HL-60 (cell line): ENCODE measurements around the gene PRAMEF4.
"Not testable (repeated sequence)": the region's sequence is repeated elsewhere in the genome, so short reads cannot be mapped to it uniquely, and the experiment has no call there.

ENCODE experiments used
- DNase-seq, 2 experiments: peaks; one replicate each; pipeline ENCODE4 v3.0.0-alpha.2; 2010 to 2020; ENCODE audit warnings: low read depth in 1 of 2, low spot score in 1 of 2
- H3K27ac ChIP-seq: fragments of 250-450 bp; sonication (Bioruptor Pico); replicated peaks from 2 replicates; pipeline ENCODE4 v1.5.1; 2020; ENCODE audit warnings: mild to moderate bottlenecking, moderate library complexity
- H3K27me3 ChIP-seq: fragments of 250-450 bp; sonication (Bioruptor Pico); 2 replicates; pipeline ENCODE4 v1.5.1; 2021; ENCODE audit warnings: mild to moderate bottlenecking, moderate library complexity; ENCODE audit not compliant: insufficient read depth, poor library complexity, severe bottlenecking
- H3K4me3 ChIP-seq: replicated peaks from 2 replicates; pipeline ENCODE4 v1.5.1; 2011; ENCODE audit warnings: mild to moderate bottlenecking, control low read depth, low read length; ENCODE audit not compliant: insufficient read depth

The PRAMEF4 gene

DNA sequence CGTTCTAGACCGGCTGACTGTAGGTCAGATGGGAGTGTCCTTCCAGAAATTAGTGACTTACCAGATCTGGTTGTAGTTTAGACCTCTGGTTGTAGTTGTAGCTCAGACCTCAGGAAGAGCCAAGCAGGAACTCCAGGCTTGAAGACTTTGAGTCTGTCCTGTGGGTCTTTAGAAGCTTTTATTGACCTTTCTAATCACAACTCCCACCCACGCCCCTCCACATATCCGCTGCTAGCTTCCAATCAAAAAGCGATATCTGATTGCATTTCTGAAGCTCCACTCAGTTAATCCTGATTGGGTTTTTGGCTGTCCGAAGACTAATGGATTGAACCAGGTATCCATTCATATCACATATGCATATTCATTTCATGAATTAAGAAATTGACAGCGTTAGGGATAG is 37.4 kb downstream of the PRAMEF4 start, which contains the start of gene HNRNPCL1:
Gene HNRNPCL1, minus strand, starts transcription at position 101 of the 400 bp plus-strand sequence. CDS start 431 bp downstream, outside the sequence.
- H3K27me3 ChIP-seq, H3K27ac ChIP-seq, H3K4me3 ChIP-seq, DNase-seq: not testable (repeated sequence)

DNA sequence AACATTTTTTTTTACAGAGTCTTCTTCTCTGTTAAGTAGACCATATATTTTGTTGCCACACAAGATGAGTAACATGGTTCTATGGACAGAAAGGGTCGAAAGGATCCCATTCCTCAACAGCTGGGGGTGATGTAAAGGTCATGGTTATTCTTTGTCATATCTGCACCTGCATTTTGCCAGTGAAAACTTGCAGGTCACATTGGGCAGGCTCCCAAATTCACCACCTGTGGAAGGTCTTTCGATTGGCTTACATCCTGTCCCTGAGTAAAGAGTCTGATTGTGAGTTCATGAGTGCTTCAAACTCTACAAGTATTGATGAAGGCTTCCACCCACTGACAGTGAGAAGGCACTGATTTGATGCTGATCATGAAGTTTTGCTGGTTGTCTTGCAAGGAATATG is 52.8 kb downstream of the PRAMEF4 start:
- not testable (repeated sequence) for H3K27ac ChIP-seq, H3K27me3 ChIP-seq, H3K4me3 ChIP-seq, DNase-seq

DNA sequence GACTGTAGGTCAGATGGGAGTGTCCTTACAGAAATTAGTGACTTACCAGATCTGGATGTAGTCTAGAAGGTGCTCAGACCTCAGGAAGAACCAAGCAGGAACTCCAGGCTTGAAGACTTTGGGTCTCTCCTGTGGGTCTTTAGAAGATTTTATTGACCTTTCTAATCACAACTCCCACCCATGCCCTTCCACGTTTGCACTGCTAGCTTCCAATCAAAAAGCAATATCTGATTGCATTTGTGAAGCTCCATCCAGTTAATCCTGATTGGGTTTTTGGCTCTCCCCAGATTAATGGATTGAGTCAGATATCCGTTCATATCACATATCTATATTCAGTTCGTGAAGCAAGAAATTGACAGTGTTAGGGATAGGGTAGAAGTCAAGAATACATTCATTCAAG is 54.7 kb downstream of the PRAMEF4 start, which contains the start of gene PRAMEF11:
Gene PRAMEF11, minus strand, starts transcription at position 101 of the 400 bp plus-strand sequence. CDS start 2,621 bp downstream, outside the sequence.
- H3K4me3 ChIP-seq, DNase-seq, H3K27ac ChIP-seq, H3K27me3 ChIP-seq: not testable (repeated sequence)
